ENCODE results near the gene KYNU.
"Not testable (repeated sequence)": the region's sequence is repeated elsewhere in the genome, so short reads cannot be mapped to it uniquely, and the experiment has no call there.

The KYNU gene

GRCh38 chr2:142871396-142871795 is 6.1 kb upstream of the KYNU start:
- no peak for DNase-seq (ENCODE audit: low read depth in 3 of 3)

GRCh38 chr2:142872882-142873724 is 4.4 kb upstream of the KYNU start:
- DNase-seq (ENCODE audit: low read depth in 3 of 3), result no peak

GRCh38 chr2:142873831-142874287 is 3.6 kb upstream of the KYNU start:
- DNase-seq (ENCODE audit: low read depth in 3 of 3), result no peak

GRCh38 chr2:142874293-142874814 is 3.1 kb upstream of the KYNU start:
- DNase-seq (ENCODE audit: low read depth in 3 of 3), result no peak

GRCh38 chr2:142875010-142875409 is 2.5 kb upstream of the KYNU start:
- DNase-seq (ENCODE audit: low read depth in 3 of 3), result no peak

GRCh38 chr2:142875652-142876051 is 1.8 kb upstream of the KYNU start:
- no peak for DNase-seq (ENCODE audit: low read depth in 3 of 3)

GRCh38 chr2:142876423-142876822 is 1.0 kb upstream of the KYNU start:
- DNase-seq (ENCODE audit: low read depth in 3 of 3), result no peak

- DNase-seq (ENCODE audit: low read depth in 3 of 3), result no peak
These were observed 691 bp downstream of the KYNU start for GRCh38 chr2:142878031-142878678.

GRCh38 chr2:142879151-142879550 is 1.7 kb downstream of the KYNU start:
- no peak for DNase-seq (ENCODE audit: low read depth in 3 of 3)

GRCh38 chr2:142880279-142880678 is 2.8 kb downstream of the KYNU start:
- DNase-seq (ENCODE audit: low read depth in 3 of 3), result no peak

- DNase-seq (ENCODE audit: low read depth in 3 of 3), result no peak
These were observed 4.2 kb downstream of the KYNU start for GRCh38 chr2:142881619-142882018.

- not testable (repeated sequence) for DNase-seq (ENCODE audit: low read depth in 3 of 3)
These were observed 5.0 kb downstream of the KYNU start for GRCh38 chr2:142882500-142882899.

GRCh38 chr2:142883526-142883925 is 6.1 kb downstream of the KYNU start:
- no peak for DNase-seq (ENCODE audit: low read depth in 3 of 3)

GRCh38 chr2:142885543-142885942 is 8.1 kb downstream of the KYNU start:
- no peak for DNase-seq (ENCODE audit: low read depth in 3 of 3)

GRCh38 chr2:142892715-142893114 is 15.3 kb downstream of the KYNU start:
- DNase-seq (ENCODE audit: low read depth in 3 of 3), result no peak

- no peak for DNase-seq (ENCODE audit: low read depth in 3 of 3)
These were observed 15.8 kb downstream of the KYNU start for GRCh38 chr2:142893241-142893640.

- DNase-seq (ENCODE audit: low read depth in 3 of 3), result no peak
These were observed 20.3 kb downstream of the KYNU start for GRCh38 chr2:142897807-142898206.

- not testable (repeated sequence) for DNase-seq (ENCODE audit: low read depth in 3 of 3)
These were observed 22.9 kb downstream of the KYNU start for GRCh38 chr2:142900327-142900726.

- DNase-seq (ENCODE audit: low read depth in 3 of 3), result no peak
These were observed 24.3 kb downstream of the KYNU start for GRCh38 chr2:142901780-142902179.

- not testable (repeated sequence) for DNase-seq (ENCODE audit: low read depth in 3 of 3)
These were observed 26.3 kb downstream of the KYNU start for GRCh38 chr2:142903726-142904125.

- DNase-seq (ENCODE audit: low read depth in 3 of 3), result no peak
These were observed 30.2 kb downstream of the KYNU start for GRCh38 chr2:142907653-142908052.

- no peak for DNase-seq (ENCODE audit: low read depth in 3 of 3)
These were observed 37.2 kb downstream of the KYNU start for GRCh38 chr2:142914507-142915313.

Data from stimulated activated CD4-positive, alpha-beta T cell treated with anti-CD3 and anti-CD28 coated beads, TNF-alpha, amount 100 ng/mL, for 24 hours (primary cell).